HG03354 (cell line): ENCODE data around the gene CRACR2B.

Experiments used
- ATAC-seq: cut with Tn5 transposase; IDR thresholded peaks from one replicate; pipeline ENCODE4 v1.9.1; 2021; ENCODE audit warnings: mild to moderate bottlenecking; ENCODE audit not compliant: unreplicated experiment, poor library complexity, severe bottlenecking

CRACR2B gene

GRCh38 chr11:834371-835316 is 6.9 kb downstream of the CRACR2B start:
- ATAC-seq: no peak

- ATAC-seq: no peak
Measured at GRCh38 chr11:836274-836673, 8.6 kb downstream of the CRACR2B start.

- no peak for ATAC-seq
Measured at GRCh38 chr11:836700-837099, 9.0 kb downstream of the CRACR2B start.

- no peak for ATAC-seq
Measured at GRCh38 chr11:837189-837989, 9.7 kb downstream of the CRACR2B start.

- no peak for ATAC-seq
Measured at GRCh38 chr11:837990-838307, 10.2 kb downstream of the CRACR2B start.

- no peak for ATAC-seq
Measured at GRCh38 chr11:838441-839279, 10.9 kb downstream of the CRACR2B start.

- no peak for ATAC-seq
Measured at GRCh38 chr11:839280-839623, 11.5 kb downstream of the CRACR2B start.

- ATAC-seq: no peak
Measured at GRCh38 chr11:839875-840617, 12.3 kb downstream of the CRACR2B start.

- ATAC-seq: peak; percentile 41
Measured at GRCh38 chr11:841981-842369, 14.3 kb downstream of the CRACR2B start.

GRCh38 chr11:842370-843002 is 14.8 kb downstream of the CRACR2B start, which contains the start of the genes POLR2L and TSPAN4:
TSS of gene POLR2L (minus strand) at chr11:842529. CDS start at chr11:842508, 21 bp downstream.
TSS of gene TSPAN4 (plus strand) at chr11:842852. CDS start at chr11:850305, 7,453 bp downstream.
- peak; percentile 68 for ATAC-seq

GRCh38 chr11:843086-843734 is 15.5 kb downstream of the CRACR2B start:
- peak; percentile 2 for ATAC-seq

GRCh38 chr11:843818-844692 is 16.3 kb downstream of the CRACR2B start:
- no peak for ATAC-seq

- no peak for ATAC-seq
Measured at GRCh38 chr11:844693-845644, 17.2 kb downstream of the CRACR2B start.

- ATAC-seq: no peak
Measured at GRCh38 chr11:845872-846495, 18.3 kb downstream of the CRACR2B start.

GRCh38 chr11:846496-847098 is 18.9 kb downstream of the CRACR2B start:
- ATAC-seq: no peak

GRCh38 chr11:847876-848275 is 20.2 kb downstream of the CRACR2B start:
- ATAC-seq: no peak
